ENCODE results near the gene BRICD5.

GRCh38 chr16:2163211-2163881, 47.3 kb downstream of the BRICD5 start:
- TF ChIP-seq EP300 (IDR thresholded peaks at IDR 0.05) (no peak), CTCF (IDR thresholded peaks at IDR 0.05) (no peak)
